IPS DF 4.7 (cell line): Measurements from ENCODE around the gene PTP4A2.

ENCODE experiments used
- DNase-seq: peaks from one replicate; pipeline ENCODE4 v3.0.0-alpha.2; 2013; ENCODE audit warnings: low spot score; ENCODE audit errors: extremely low read depth

Gene PTP4A2

DNA sequence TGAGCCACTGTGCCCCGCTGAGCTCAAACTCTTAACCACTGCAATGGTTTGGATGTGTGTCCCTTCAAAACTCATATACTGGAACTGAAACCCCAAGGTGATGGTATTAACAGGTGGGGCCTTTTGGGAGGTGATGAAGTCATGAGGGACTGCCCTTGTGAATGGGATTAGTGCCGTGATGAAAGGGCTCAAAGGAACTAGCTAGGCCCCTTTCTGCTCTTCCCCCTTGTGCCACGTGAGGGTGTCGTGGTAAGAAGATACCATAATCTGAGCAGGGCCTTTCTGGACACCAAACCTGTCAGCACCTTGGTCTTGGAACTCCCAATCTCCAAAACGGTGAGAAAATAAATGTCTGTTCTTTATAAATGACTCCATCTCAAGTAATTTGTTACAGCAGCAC, 76.8 kb downstream of the PTP4A2 start:
- DNase-seq: no peak

DNA sequence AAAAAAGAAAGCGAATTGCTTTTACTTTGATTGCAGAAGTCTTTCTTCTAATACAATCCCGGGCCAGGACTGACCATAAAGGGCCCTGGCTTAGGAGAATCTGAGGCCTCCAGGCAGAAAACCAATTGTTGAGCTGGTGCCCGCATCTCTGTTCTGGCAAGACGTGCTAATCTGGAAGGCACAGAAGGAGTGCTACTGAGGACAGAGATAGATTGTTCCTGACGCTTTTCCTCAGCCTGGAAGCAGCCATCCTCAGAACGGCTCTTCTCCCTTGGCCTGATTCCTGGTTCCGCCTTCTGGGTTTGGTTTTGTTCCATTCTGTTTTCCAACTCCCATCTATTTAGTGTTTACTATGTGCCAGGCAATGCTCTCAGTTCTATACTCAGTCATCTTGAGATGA, 77.6 kb downstream of the PTP4A2 start:
- DNase-seq: no peak

DNA sequence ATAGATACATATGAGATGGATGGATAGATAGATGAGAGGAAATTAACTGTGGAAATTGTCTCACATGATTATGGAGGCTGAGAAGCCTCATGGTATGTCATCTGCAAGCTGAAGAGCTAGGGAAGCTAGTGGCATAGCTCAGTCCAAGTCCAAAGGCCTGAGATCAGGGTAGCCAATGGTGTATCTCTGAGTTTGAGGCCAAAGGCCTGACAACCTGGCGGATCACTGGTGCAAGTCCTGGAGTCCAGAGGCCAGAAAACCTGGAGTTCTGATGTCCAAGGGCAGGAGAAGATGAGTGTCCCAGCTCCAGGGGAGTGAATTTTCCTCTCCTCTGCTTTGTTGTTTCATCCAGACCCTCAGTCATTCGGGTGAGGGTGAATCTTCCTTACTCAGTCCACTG, 78.4 kb downstream of the PTP4A2 start:
- no peak for DNase-seq

DNA sequence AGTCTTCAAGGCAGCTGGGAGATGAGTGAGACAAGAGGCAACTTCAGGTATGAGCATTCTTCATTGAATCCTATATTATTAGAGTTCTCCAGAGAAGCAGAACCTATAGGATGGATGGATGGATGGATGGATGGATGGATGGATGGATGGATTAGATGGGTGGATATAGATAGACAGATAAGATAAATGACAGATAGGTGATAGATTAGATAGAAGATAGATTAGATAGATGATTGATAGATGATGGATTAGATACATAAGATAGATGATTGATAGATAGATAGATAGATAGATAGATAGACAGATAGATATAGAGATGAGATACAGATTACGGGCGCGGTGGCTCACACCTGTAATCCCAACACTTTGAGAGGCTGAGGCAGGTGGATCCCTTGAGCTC, 79.1 kb downstream of the PTP4A2 start:
- DNase-seq: no peak

DNA sequence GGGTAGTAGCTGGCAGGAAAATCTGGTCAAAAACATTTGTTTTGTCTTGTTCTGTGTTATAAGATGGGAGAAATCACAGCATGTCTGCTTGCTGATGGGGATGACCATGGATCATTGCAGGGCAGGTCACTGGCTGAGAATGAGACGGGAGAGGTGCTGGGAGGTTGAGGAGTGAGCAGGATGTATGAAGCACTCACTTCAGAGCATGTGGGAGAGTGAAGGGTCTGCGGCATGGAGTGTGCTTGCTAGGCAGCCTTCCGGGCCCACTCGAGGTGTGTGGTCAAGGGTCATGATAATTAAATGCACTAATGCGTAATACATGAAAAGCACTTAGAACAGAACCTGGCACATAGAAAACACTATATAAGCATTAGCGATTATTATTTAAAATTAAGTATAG, 80.3 kb downstream of the PTP4A2 start:
- DNase-seq: no peak
